H9 (cell line): ENCODE measurements around the gene FBXL5. TPM values are rescaled to one million over a fixed set of nuclear protein-coding genes. Genes with fewer than 3 reads are reported as not detected.

Source experiments
- DNase-seq: peaks from one replicate; pipeline ENCODE4 v3.0.0-alpha.2; 2017
- H2AFZ ChIP-seq: one replicate; pipeline ENCODE4 v1.6.1; 2013; ENCODE audit warnings: mild to moderate bottlenecking, low read length, control low read depth, moderate library complexity
- H2AK5ac ChIP-seq: 2 replicates; pipeline ENCODE4 v1.6.1; 2013; ENCODE audit warnings: low read length, control low read depth, mixed read lengths; ENCODE audit not compliant: insufficient read length
- H2BK120ac ChIP-seq: one replicate; pipeline ENCODE4 v1.6.1; 2013; ENCODE audit warnings: low read depth, mild to moderate bottlenecking, low read length, control low read depth, inconsistent platforms; ENCODE audit not compliant: poor library complexity, severe bottlenecking
- H2BK12ac ChIP-seq: 2 replicates; pipeline ENCODE4 v1.6.1; 2013; ENCODE audit warnings: low read length, control low read depth, mixed read lengths, low read depth; ENCODE audit not compliant: insufficient read length
- H2BK15ac ChIP-seq: 2 replicates; pipeline ENCODE4 v1.6.1; 2013; ENCODE audit warnings: low read depth, low read length, control low read depth
- H2BK20ac ChIP-seq: one replicate; pipeline ENCODE4 v1.6.1; 2013; ENCODE audit warnings: low read depth, mild to moderate bottlenecking, low read length, control low read depth, inconsistent platforms; ENCODE audit not compliant: poor library complexity, severe bottlenecking
- H2BK5ac ChIP-seq: 2 replicates; pipeline ENCODE4 v1.6.1; 2013; ENCODE audit warnings: low read length, control low read depth, mixed read lengths; ENCODE audit not compliant: insufficient read length
- H3K14ac ChIP-seq: 2 replicates; pipeline ENCODE4 v1.6.1; 2013; ENCODE audit warnings: low read length, control low read depth; ENCODE audit not compliant: insufficient read depth
- H3K18ac ChIP-seq: 2 replicates; pipeline ENCODE4 v1.6.1; 2013; ENCODE audit warnings: low read depth, mild to moderate bottlenecking, mixed read lengths, low read length, control low read depth; ENCODE audit not compliant: insufficient read length
- H3K23ac ChIP-seq: 2 replicates; pipeline ENCODE4 v1.6.1; 2013; ENCODE audit warnings: low read length, control low read depth, mixed read lengths, low read depth; ENCODE audit not compliant: insufficient read length
- H3K23me2 ChIP-seq: 2 replicates; pipeline ENCODE4 v1.6.1; 2013; ENCODE audit warnings: low read depth, mild to moderate bottlenecking, mixed read lengths, low read length, control low read depth; ENCODE audit not compliant: insufficient read length, poor library complexity, severe bottlenecking
- H3K27ac ChIP-seq: 2 replicates; pipeline ENCODE4 v1.5.1; 2013; ENCODE audit warnings: low read length, control low read depth, mixed read lengths, low read depth; ENCODE audit not compliant: insufficient read length
- H3K27me3 ChIP-seq: 2 replicates; pipeline ENCODE4 v1.6.1; 2013; ENCODE audit warnings: low read length, control low read depth, inconsistent platforms; ENCODE audit not compliant: insufficient read depth
- H3K4ac ChIP-seq: 2 replicates; pipeline ENCODE4 v1.6.1; 2013; ENCODE audit warnings: low read depth, mild to moderate bottlenecking, control low read depth, inconsistent platforms, low read length, moderate library complexity
- H3K4me1 ChIP-seq: 2 replicates; pipeline ENCODE4 v1.6.1; 2013; ENCODE audit warnings: low read length, control low read depth, inconsistent platforms; ENCODE audit not compliant: insufficient read depth
- H3K4me2 ChIP-seq: 2 replicates; pipeline ENCODE4 v1.6.1; 2013; ENCODE audit warnings: low read length, control low read depth, mixed read lengths; ENCODE audit not compliant: insufficient read length, insufficient read depth
- H3K56ac ChIP-seq: 2 replicates; pipeline ENCODE4 v1.6.1; 2013; ENCODE audit warnings: low read depth, mild to moderate bottlenecking, mixed read lengths, low read length, control low read depth; ENCODE audit not compliant: insufficient read length
- H3K79me1 ChIP-seq: 2 replicates; pipeline ENCODE4 v1.6.1; 2013; ENCODE audit warnings: low read depth, mild to moderate bottlenecking, moderate library complexity, low read length, control low read depth, inconsistent platforms; ENCODE audit not compliant: insufficient read depth, poor library complexity, severe bottlenecking
- H3K79me2 ChIP-seq: 2 replicates; pipeline ENCODE4 v1.6.1; 2013; ENCODE audit warnings: low read length, control low read depth, inconsistent platforms; ENCODE audit not compliant: insufficient read depth
- H3K9ac ChIP-seq: 2 replicates; pipeline ENCODE4 v1.6.1; 2013; ENCODE audit warnings: low read length, control low read depth, mixed read lengths; ENCODE audit not compliant: insufficient read length; ENCODE audit errors: extremely low read depth
- H3K9me3 ChIP-seq: one replicate; pipeline ENCODE4 v1.6.1; 2013; ENCODE audit warnings: low read depth, low read length, inconsistent platforms; ENCODE audit not compliant: control insufficient read depth
- H3T11ph ChIP-seq: one replicate; pipeline ENCODE4 v1.6.1; 2013; ENCODE audit warnings: mild to moderate bottlenecking, low read length, control low read depth, inconsistent platforms
- H4K20me1 ChIP-seq: one replicate; pipeline ENCODE4 v1.6.1; 2013; ENCODE audit not compliant: control insufficient read depth, insufficient read length, insufficient read depth
- H4K5ac ChIP-seq: 2 replicates; pipeline ENCODE4 v1.6.1; 2013; ENCODE audit warnings: low read depth, mild to moderate bottlenecking, mixed read lengths, low read length, control low read depth; ENCODE audit not compliant: insufficient read length
- H4K8ac ChIP-seq: replicated peaks from 2 replicates; pipeline ENCODE4 v1.6.1; 2013; ENCODE audit warnings: low read length, control low read depth, mixed read lengths, low read depth; ENCODE audit not compliant: insufficient read length
- H4K91ac ChIP-seq: 2 replicates; pipeline ENCODE4 v1.6.1; 2013; ENCODE audit warnings: low read depth, mild to moderate bottlenecking, moderate library complexity, mixed read lengths, low read length, control low read depth; ENCODE audit not compliant: insufficient read length
- H3K27ac Mint-ChIP-seq, 3 experiments: 2 replicates in 2 of 3; 3 replicates in 1 of 3; pipeline ENCODE4 v1.8.0; 2020 to 2021; ENCODE audit warnings: mixed read lengths in 3 of 3, mild to moderate bottlenecking in 1 of 3, moderate library complexity in 1 of 3
- H3K27me3 Mint-ChIP-seq: 2 replicates; pipeline ENCODE4 v1.8.0; 2021; ENCODE audit warnings: low read depth, mild to moderate bottlenecking, moderate library complexity, mixed read lengths
- H3K36me3 Mint-ChIP-seq, 3 experiments: 2 replicates in 2 of 3; 3 replicates in 1 of 3; pipeline ENCODE4 v1.8.0; 2020 to 2021; ENCODE audit warnings: low read depth in 3 of 3, mixed read lengths in 3 of 3; ENCODE audit not compliant: insufficient read depth in 1 of 3
- H3K4me1 Mint-ChIP-seq, 2 experiments: 2 replicates each; pipeline ENCODE4 v1.8.0; 2020; ENCODE audit warnings: mixed read lengths in 2 of 2
- H3K4me3 Mint-ChIP-seq, 2 experiments: 2 replicates in 1 of 2; 3 replicates in 1 of 2; pipeline ENCODE4 v1.8.0; 2020 to 2021; ENCODE audit warnings: mild to moderate bottlenecking in 2 of 2, mixed read lengths in 2 of 2, moderate library complexity in 1 of 2
- H3K9me3 Mint-ChIP-seq, 2 experiments: 2 replicates in 1 of 2; 3 replicates in 1 of 2; pipeline ENCODE4 v1.8.0; 2020; ENCODE audit warnings: mild to moderate bottlenecking in 2 of 2, mixed read lengths in 2 of 2, moderate library complexity in 1 of 2
- CTCF ChIP-seq: fragments of 200-600 bp; sonication (generic); conservative IDR thresholded peaks from 3 replicates; pipeline ENCODE4 v1.8.0; 2021; ENCODE audit warnings: antibody characterized with exemption, mild to moderate bottlenecking
- WGBS: extraction: QIAGEN DNeasy Blood & Tissue Kit; methylation state at CpG from one replicate; pipeline ENCODE4 v1.1.7; 2013; ENCODE audit warnings: missing lambda C conversion rate, low lambda C conversion rate, mixed read lengths; ENCODE audit not compliant: insufficient read length; ENCODE audit errors: extremely low coverage; 5-methylcytosine and 5-hydroxymethylcytosine counted together
- total RNA-seq: library from RNA; stranded (reverse); gene quantifications from 2 replicates; pipeline ENCODE4 v1.2.1, GENCODE V29; 2021

FBXL5 gene
- total RNA-seq, 1 experiment from 2014 or later, result 57.6 TPM

- Histone ChIP-seq H2AFZ (no peak overlapping the region), H3K4me1 (no peaks in the 10 kb centered on the region), H3K27me3 (no peaks in the 10 kb centered on the region), H4K91ac (no peak overlapping the region), H3K4ac (no peak overlapping the region), H3K79me1 (no peaks in the 10 kb centered on the region), H3K14ac (no peak overlapping the region), H4K20me1 (no peaks in the 10 kb centered on the region), H3K79me2 (no peaks in the 10 kb centered on the region), H3K18ac (no peak overlapping the region), H3K23me2 (no peaks in the 10 kb centered on the region), H2BK5ac (no peak overlapping the region), H3K9me3 (no peaks in the 10 kb centered on the region), H2BK120ac (no peak overlapping the region), H4K5ac (no peak overlapping the region), H3T11ph (no peak overlapping the region), H2BK15ac (no peak overlapping the region), H3K56ac (no peak overlapping the region), H2BK12ac (no peak overlapping the region), H2BK20ac (no peak overlapping the region), H4K8ac (no peak overlapping the region), H3K4me2 (no peak overlapping the region), H3K23ac (no peak overlapping the region), H3K27ac (no peak overlapping the region), H3K9ac (no peak overlapping the region), H2AK5ac (no peak overlapping the region)
- Mint-ChIP-seq H3K4me1 (peaks cover 21 to 26% of the 10 kb centered on the region in 2 experiments), H3K27me3 (no peaks in the 10 kb centered on the region), H3K4me3 (no peak overlapping the region), H3K36me3 (peaks cover 26 to 34% (median 26%) of the 10 kb centered on the region in 3 experiments), H3K27ac (no peak overlapping the region; a peak in 1 of 7 replicates), H3K9me3 (no peaks in the 10 kb centered on the region; a peak in 2 of 5 replicates)
- no peak for DNase-seq
- TF ChIP-seq CTCF, result no peak
- WGBS, result no CpG with 5 or more reads among the region's 2 CpGs
Observed at GRCh38 chr4:15601862-15602261, 53.3 kb downstream of the FBXL5 start.
